ACHN (cell line): ENCODE measurements around the gene FRRS1.
"Not testable (repeated sequence)": the region's sequence is repeated elsewhere in the genome, so short reads cannot be mapped to it uniquely, and the experiment has no call there.

ENCODE experiments used
- DNase-seq: peaks from one replicate; pipeline ENCODE4 v3.0.0-alpha.2; 2015
- in situ Hi-C: cut with HindIII; loops from 2 replicates; pipeline ENCODE4 v1.10.0; 2017; ENCODE audit warnings: low sequenced_read_pairs, low pct_ligation_motif_present, low pct_unique_long_range_greater_than_20kb

FRRS1 gene

GRCh38 chr1:99768524-99769245 is 2.2 kb upstream of the FRRS1 start:
- DNase-seq: no peak

GRCh38 chr1:99768104-99768503 is 1.7 kb upstream of the FRRS1 start:
- in situ Hi-C loops: no loop called here
- no peak for DNase-seq

More at GRCh38 chr1:99768524-99769245, 2.2 kb upstream of the FRRS1 start:
- in situ Hi-C loops: no loop called here

GRCh38 chr1:99764909-99765308 is 1.5 kb downstream of the FRRS1 start:
- in situ Hi-C loops: no loop called here
- no peak for DNase-seq

GRCh38 chr1:99764439-99764838 is 2.0 kb downstream of the FRRS1 start:
- in situ Hi-C loops: no loop called here
- no peak for DNase-seq

- in situ Hi-C loops: no loop called here
- DNase-seq: no peak
These were observed 2.5 kb downstream of the FRRS1 start for GRCh38 chr1:99763956-99764355.

GRCh38 chr1:99761774-99762173 is 4.7 kb downstream of the FRRS1 start:
- in situ Hi-C loops: no loop called here

GRCh38 chr1:99759518-99760160 is 6.8 kb downstream of the FRRS1 start:
- in situ Hi-C loops: no loop called here
- DNase-seq: no peak

More at GRCh38 chr1:99761774-99762173, 4.7 kb downstream of the FRRS1 start:
- DNase-seq: no peak

GRCh38 chr1:99758686-99759517 is 7.5 kb downstream of the FRRS1 start:
- in situ Hi-C loops, DNase-seq: not testable (repeated sequence)

GRCh38 chr1:99758073-99758511 is 8.3 kb downstream of the FRRS1 start:
- no peak for DNase-seq
- in situ Hi-C loops: no loop called here

GRCh38 chr1:99756598-99756997 is 9.8 kb downstream of the FRRS1 start:
- in situ Hi-C loops: no loop called here
- no peak for DNase-seq

GRCh38 chr1:99755664-99756063 is 10.8 kb downstream of the FRRS1 start:
- in situ Hi-C loops: no loop called here
- DNase-seq: no peak

- in situ Hi-C loops: no loop called here
- DNase-seq: no peak
These were observed 11.7 kb downstream of the FRRS1 start for GRCh38 chr1:99754697-99755096.

GRCh38 chr1:99754055-99754626 is 12.3 kb downstream of the FRRS1 start:
- in situ Hi-C loops: no loop called here
- no peak for DNase-seq

GRCh38 chr1:99751877-99752504 is 14.4 kb downstream of the FRRS1 start:
- in situ Hi-C loops: no loop called here
- peak; percentile 26 for DNase-seq

GRCh38 chr1:99749504-99750347 is 16.7 kb downstream of the FRRS1 start:
- in situ Hi-C loops: no loop called here
- no peak for DNase-seq

GRCh38 chr1:99748419-99748818 is 18.0 kb downstream of the FRRS1 start:
- in situ Hi-C loops: no loop called here
- no peak for DNase-seq

- no peak for DNase-seq
- in situ Hi-C loops: no loop called here
These were observed 20.8 kb downstream of the FRRS1 start for GRCh38 chr1:99745684-99746083.

GRCh38 chr1:99745061-99745460 is 21.4 kb downstream of the FRRS1 start:
- no peak for DNase-seq
- in situ Hi-C loops: no loop called here
